Common myeloid progenitor, CD34-positive (primary cell): ENCODE data around the gene YARS2. TPM values are rescaled to one million over a fixed set of nuclear protein-coding genes. Genes with fewer than 3 reads are reported as not detected.

Experiments used
- CTCF ChIA-PET: fragments of 350-600 bp; sonication (Branson Sonifier 250); formaldehyde crosslinking; loops from one replicate; lab custom pipeline; 2021; ENCODE audit warnings: antibody characterized with exemption; lab: Charles Lee
- POLR2A ChIA-PET: fragments of 350-600 bp; sonication (Branson Sonifier 250); formaldehyde crosslinking; loops from one replicate; lab custom pipeline; 2021; ENCODE audit warnings: antibody characterized with exemption; lab: Charles Lee
- DNase-seq, 3 donors: peaks; one replicate each; pipeline versions ENCODE4 v3.0.0 to v3.0.0-alpha.2; 2013
- H3K27ac ChIP-seq, 2 experiments: 1 replicate in 1 of 2; 2 replicates in 1 of 2; pipeline ENCODE4 v1.7.0; 2013; ENCODE audit warnings: inconsistent platforms in 2 of 2, low read length in 2 of 2, mild to moderate bottlenecking in 2 of 2, low read depth in 1 of 2, moderate library complexity in 1 of 2; ENCODE audit not compliant: severe bottlenecking in 2 of 2, insufficient read depth in 1 of 2, poor library complexity in 1 of 2
- H3K27me3 ChIP-seq, 5 experiments: replicated peaks in 2 of 5; 1 replicate in 3 of 5; 2 replicates in 2 of 5; pipeline versions ENCODE4 v1.6.1 to v1.7.0; 2013; ENCODE audit warnings: low read length in 4 of 5, mild to moderate bottlenecking in 2 of 5, moderate library complexity in 2 of 5, inconsistent platforms in 1 of 5; ENCODE audit not compliant: insufficient read depth in 5 of 5, control insufficient read depth in 4 of 5
- H3K36me3 ChIP-seq, 4 experiments: 1 replicate in 2 of 4; 2 replicates in 2 of 4; pipeline versions ENCODE4 v1.6.1 to v1.7.0; 2013; ENCODE audit warnings: low read length in 3 of 4, control low read depth in 1 of 4, mild to moderate bottlenecking in 1 of 4; ENCODE audit not compliant: control insufficient read depth in 4 of 4, insufficient read depth in 4 of 4
- H3K4me1 ChIP-seq, 4 experiments: 1 replicate in 3 of 4; 2 replicates in 1 of 4; pipeline versions ENCODE4 v1.6.1 to v1.7.1; 2013; ENCODE audit warnings: low read length in 3 of 4, mild to moderate bottlenecking in 3 of 4, control low read depth in 1 of 4, inconsistent platforms in 1 of 4, moderate library complexity in 1 of 4; ENCODE audit not compliant: control insufficient read depth in 4 of 4, insufficient read depth in 4 of 4; ENCODE audit errors: control extremely low read depth in 1 of 4
- H3K4me3 ChIP-seq, 7 experiments: 1 replicate in 4 of 7; 2 replicates in 3 of 7; pipeline versions ENCODE4 v1.5.1 to v1.7.0; 2013; ENCODE audit warnings: mild to moderate bottlenecking in 7 of 7, low read length in 6 of 7, moderate library complexity in 6 of 7, inconsistent platforms in 2 of 7, low read depth in 2 of 7, control low read depth in 1 of 7; ENCODE audit not compliant: insufficient read depth in 4 of 7, control insufficient read depth in 1 of 7; ENCODE audit errors: extremely low read depth in 1 of 7
- H3K9me3 ChIP-seq, 5 experiments: 1 replicate in 4 of 5; 2 replicates in 1 of 5; pipeline versions ENCODE4 v1.6.1 to v1.7.1; 2013; ENCODE audit warnings: low read length in 4 of 5, mild to moderate bottlenecking in 2 of 5, inconsistent platforms in 1 of 5, low read depth in 1 of 5, moderate library complexity in 1 of 5; ENCODE audit not compliant: control insufficient read depth in 4 of 5, insufficient read depth in 2 of 5; ENCODE audit errors: control extremely low read depth in 1 of 5
- WGBS: methylation state at CpG from one replicate; pipeline ENCODE4 v1.1.5; 2013; ENCODE audit not compliant: insufficient coverage; 5-methylcytosine and 5-hydroxymethylcytosine counted together
- polyA plus RNA-seq: library from polyadenylated mRNA; unstranded; fragments of 120-200 nt; gene quantifications from one replicate; pipeline ENCODE4 v1.2.1, GENCODE V29; 2013

The YARS2 gene
- 29.0 TPM for polyA plus RNA-seq

DNA sequence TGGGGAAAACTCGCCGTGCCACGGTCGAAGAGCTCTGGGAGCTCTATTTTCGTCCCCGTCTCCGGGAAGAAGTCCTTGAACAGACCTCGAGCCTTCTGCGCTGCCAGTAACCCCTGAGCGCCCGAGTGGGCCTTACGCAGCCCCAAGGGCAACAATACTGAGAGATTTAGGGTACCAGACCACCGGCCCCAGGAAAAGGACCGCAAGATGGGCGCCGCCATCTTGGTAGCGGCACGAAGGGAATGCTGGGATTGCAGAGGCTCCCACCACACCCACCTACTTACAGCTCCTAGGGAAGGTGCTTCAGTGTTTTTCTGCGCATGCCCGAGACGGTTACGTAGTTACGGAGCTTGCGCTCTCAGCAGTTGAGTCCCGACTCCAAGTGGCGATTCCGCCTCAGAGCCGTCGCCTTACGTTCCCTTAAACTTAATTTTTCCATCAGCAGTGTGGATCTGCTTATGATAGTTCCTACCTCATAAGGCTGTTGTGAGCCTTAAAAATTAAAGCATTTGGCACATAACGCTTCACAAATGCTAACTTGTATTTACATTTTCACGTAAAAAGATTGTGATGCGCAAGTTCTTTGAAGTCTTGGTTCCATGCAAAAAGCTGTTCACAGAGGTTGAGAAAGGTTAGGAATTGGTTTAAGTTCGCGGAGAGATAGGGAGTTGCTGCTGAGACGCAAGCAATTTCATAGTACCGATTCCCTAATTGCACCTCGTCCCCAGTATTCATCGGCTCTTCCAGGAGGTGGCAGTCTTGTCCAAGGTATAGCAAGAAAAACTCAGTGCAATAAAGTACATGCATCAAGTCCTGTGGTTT is at the start of gene YARS2:
Gene YARS2, minus strand, starts transcription at position 244 of the 822 bp plus-strand sequence. Its CDS starts 23 bp downstream, at position 221.
- no peaks in the 10 kb centered on the region for H3K27me3 ChIP-seq
- peaks cover 2 to 24% (median 10%) of the 10 kb centered on the region in 4 experiments for H3K36me3 ChIP-seq
- peak within 1 kb of the TSS; percentile 86 to 100 (median 94) for H3K4me3 ChIP-seq
- ChIA-PET CTCF (interaction anchor here (0.6 to 4.7 kb wide), 23 partner anchors 11 to 1278 kb away, joined by 3 to 52 read pairs (median 5); partner anchors contain the start of gene ALG10), POLR2A (interaction anchor here (1.2 to 1.4 kb wide), 2 partner anchors 162 to 1265 kb away, joined by 3 to 5 read pairs; no protein-coding TSS in a partner anchor)
- peaks cover 12 to 21% (median 14%) of the 10 kb centered on the region in 4 experiments for H3K4me1 ChIP-seq
- 0% methylated on average over 35 of the region's 39 CpGs for WGBS
- no peaks in the 10 kb centered on the region for H3K9me3 ChIP-seq
- DNase-seq: peak; percentile 93 to 97 (median 95)
- H3K27ac ChIP-seq: peak within 1 kb of the TSS; percentile 82 to 89

DNA sequence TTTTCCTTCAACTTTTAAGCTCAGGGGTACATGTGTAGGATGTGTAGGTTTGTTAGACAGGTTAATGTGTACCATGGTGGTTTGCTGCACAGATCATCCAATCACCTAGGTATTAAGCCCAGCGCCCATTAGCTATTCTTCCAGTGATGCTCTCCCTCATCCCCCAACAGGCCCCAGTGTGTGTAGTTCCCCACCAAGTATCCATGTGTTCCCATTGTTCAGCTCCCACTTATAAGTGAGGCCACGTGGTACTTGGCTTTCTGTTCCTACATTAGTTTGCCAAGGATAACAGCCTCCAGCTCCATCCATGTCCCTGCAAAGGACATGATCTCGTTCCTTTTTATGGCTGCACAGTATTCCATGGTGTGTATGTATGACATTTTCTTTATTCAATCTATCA is 48.6 kb upstream of the YARS2 start:
- Histone ChIP-seq H3K27me3 (no peaks in the 10 kb centered on the region), H3K4me1 (no peaks in the 10 kb centered on the region), H3K36me3 (no peaks in the 10 kb centered on the region), H3K27ac (no peak overlapping the region), H3K9me3 (peaks cover 0 to 6% (median 2%) of the 10 kb centered on the region in 5 experiments), H3K4me3 (no peak overlapping the region)
- WGBS: 95% methylated on average over 3 of the region's 3 CpGs
- DNase-seq: no peak
- ChIA-PET POLR2A (no interaction called here), CTCF (no interaction called here)

DNA sequence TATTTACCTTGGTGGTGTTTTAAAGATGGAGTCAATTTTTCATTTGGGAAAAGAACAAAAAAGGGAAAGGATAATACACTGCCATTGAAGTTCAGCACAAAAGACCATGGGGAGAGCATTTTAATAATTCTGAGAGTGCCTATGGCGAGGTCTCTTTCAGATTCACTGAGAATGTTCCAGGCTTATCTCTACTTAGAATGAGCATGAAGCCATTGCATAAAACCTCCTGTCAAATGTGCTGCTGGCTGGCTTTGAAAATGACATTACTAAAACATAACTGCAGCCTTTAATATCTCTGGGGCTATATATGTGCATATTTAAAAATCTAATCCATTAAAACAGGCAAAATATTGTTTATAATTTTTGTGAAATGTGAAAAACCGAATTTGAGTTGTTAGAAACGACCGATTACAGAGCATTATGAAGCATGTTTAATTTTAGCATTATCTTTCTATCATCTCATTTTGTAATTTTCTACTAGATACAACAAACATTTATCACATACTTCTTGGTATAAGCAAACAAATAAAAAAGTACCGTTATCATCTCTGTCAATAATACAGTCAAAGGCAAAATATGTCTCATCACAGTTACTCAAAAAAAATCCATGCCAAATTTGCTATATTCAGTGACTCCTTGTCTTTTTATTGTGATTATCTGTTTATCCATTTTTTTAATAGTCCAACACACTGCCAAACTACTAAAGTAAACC is 45.7 kb upstream of the YARS2 start:
- Histone ChIP-seq H3K4me3 (no peak overlapping the region), H3K27ac (no peak overlapping the region), H3K9me3 (peaks cover 0 to 2% (median 0%) of the 10 kb centered on the region in 5 experiments), H3K27me3 (no peaks in the 10 kb centered on the region), H3K36me3 (no peaks in the 10 kb centered on the region), H3K4me1 (no peaks in the 10 kb centered on the region)
- WGBS: 100% methylated on average over 1 of the region's 5 CpGs
- CTCF ChIA-PET: no interaction called here
- no peak for DNase-seq
- POLR2A ChIA-PET: no interaction called here

DNA sequence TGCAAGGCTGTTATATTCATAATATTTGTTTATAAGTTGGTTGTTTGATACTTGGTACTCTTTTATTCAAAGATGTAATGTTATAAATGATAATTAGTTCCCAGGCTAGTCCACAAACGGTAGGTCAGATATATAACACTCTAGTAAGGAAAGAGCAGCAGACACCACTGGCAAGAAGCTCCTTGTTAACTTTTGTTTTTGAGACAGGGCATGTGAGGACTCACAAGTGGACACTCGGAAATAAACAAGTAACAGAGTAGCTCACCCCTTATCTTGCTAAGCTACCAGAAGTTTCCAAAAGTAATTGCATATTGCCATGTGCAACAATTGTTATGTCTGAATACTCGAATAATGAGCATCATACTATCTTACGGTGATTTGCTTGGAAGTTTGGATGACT is 38.6 kb upstream of the YARS2 start:
- no peaks in the 10 kb centered on the region for H3K9me3 ChIP-seq
- ChIA-PET POLR2A (no interaction called here), CTCF (interaction anchor here (0.6 kb wide), 1 partner anchor 37 kb away, joined by 3 read pairs; no protein-coding TSS in a partner anchor)
- peaks cover 0 to 9% (median 1%) of the 10 kb centered on the region in 4 experiments for H3K36me3 ChIP-seq
- no peak overlapping the region for H3K27ac ChIP-seq
- no peak overlapping the region for H3K4me3 ChIP-seq
- no CpG with 5 or more reads among the region's 4 CpGs for WGBS
- DNase-seq: no peak
- H3K27me3 ChIP-seq: no peaks in the 10 kb centered on the region
- H3K4me1 ChIP-seq: no peaks in the 10 kb centered on the region

DNA sequence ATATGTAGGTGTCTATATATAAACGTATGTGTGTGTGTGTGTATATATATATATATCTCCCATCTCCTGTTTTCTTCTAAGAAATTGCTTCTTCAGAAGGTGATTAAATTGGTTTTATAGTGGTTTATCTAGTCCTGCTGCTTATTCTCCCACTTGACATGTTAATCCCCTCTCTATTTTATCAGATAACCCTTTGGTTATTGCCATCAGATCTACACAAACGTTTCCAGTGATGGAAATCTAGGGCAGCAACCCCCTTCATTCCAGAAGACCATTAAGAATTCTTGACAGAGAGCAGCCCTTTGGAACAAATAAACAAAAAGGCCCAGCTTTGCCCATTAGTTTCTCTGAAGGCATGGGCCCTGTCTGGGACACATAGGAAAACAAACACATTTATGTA is 34.2 kb upstream of the YARS2 start:
- peaks cover 0 to 4% (median 1%) of the 10 kb centered on the region in 4 experiments for H3K36me3 ChIP-seq
- DNase-seq: no peak
- 38% methylated on average over 1 of the region's 2 CpGs for WGBS
- no peak overlapping the region for H3K27ac ChIP-seq
- H3K27me3 ChIP-seq: no peaks in the 10 kb centered on the region
- ChIA-PET CTCF (no interaction called here), POLR2A (no interaction called here)
- H3K9me3 ChIP-seq: no peaks in the 10 kb centered on the region
- H3K4me1 ChIP-seq: no peaks in the 10 kb centered on the region
- H3K4me3 ChIP-seq: no peak overlapping the region

DNA sequence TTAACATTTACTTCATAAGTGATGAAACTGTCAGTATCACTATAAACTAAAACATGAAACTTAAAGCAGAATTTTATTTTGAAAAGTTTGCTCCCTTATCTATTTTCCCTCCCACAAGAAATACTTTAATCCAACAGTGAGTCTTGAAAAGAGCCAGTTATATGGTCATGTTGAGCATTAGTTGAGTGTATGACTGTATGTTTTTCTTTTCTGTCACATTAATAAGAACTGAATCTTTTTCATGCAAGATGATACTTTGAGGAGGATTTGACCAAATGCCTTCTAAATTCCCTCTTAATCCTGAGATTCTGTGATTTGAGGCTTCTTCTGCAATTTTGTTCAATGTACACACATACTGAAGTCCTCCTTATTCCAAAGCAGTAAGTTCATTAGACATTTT is 33.7 kb upstream of the YARS2 start:
- Histone ChIP-seq H3K4me1 (no peaks in the 10 kb centered on the region), H3K36me3 (peaks cover 0 to 4% (median 1%) of the 10 kb centered on the region in 4 experiments), H3K27ac (no peak overlapping the region), H3K9me3 (no peaks in the 10 kb centered on the region), H3K27me3 (no peaks in the 10 kb centered on the region), H3K4me3 (no peak overlapping the region)
- ChIA-PET CTCF (interaction anchor here (1.2 kb wide), 1 partner anchor 34 kb away, joined by 4 read pairs; the partner anchor contains the start of gene YARS2), POLR2A (no interaction called here)
- no peak for DNase-seq
